ENCODE data around the gene SLC35G6.

Gene SLC35G6

DNA sequence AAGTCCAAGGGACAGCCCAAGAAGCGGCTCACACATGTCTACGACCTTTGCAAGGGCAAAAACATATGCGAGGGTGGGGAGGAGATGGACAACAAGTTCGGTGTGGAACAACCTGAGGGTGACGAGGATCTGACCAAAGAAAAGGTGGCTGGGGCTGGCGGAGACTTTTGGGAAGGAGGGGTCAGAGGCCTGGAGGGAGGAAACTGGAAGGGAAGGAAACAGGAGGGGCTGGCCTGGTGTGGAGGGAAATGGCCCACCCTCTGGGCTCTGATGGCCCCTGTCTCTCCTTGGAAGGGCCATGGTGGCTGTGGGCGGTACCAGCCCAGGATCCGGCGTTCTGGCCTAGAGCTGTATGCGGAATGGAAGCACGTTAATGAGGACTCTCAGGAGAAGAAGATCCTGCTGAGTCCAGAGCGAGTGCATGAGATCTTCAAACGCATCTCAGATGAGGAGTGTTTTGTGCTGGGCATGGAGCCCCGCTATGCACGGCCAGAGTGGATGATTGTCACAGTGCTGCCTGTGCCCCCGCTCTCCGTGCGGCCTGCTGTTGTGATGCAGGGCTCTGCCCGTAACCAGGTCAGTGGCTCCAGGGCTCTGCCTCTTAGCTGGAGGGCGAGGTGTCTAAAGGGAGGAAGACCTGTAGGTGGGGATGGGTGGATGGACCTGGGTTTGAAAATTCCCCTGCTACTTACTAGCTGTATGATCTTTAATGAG lies 15.4 kb downstream of the SLC35G6 start:
- no peak overlapping the region for H3K4me3 ChIP-seq (ENCODE audit: low read depth, low read length)
- in situ Hi-C loops (cut with HindIII; ENCODE audit: low sequenced_read_pairs), result no loop called here

GRCh38 chr17:7497228-7497627 lies 16.0 kb downstream of the SLC35G6 start:
- TF ChIP-seq, protein P1, sequence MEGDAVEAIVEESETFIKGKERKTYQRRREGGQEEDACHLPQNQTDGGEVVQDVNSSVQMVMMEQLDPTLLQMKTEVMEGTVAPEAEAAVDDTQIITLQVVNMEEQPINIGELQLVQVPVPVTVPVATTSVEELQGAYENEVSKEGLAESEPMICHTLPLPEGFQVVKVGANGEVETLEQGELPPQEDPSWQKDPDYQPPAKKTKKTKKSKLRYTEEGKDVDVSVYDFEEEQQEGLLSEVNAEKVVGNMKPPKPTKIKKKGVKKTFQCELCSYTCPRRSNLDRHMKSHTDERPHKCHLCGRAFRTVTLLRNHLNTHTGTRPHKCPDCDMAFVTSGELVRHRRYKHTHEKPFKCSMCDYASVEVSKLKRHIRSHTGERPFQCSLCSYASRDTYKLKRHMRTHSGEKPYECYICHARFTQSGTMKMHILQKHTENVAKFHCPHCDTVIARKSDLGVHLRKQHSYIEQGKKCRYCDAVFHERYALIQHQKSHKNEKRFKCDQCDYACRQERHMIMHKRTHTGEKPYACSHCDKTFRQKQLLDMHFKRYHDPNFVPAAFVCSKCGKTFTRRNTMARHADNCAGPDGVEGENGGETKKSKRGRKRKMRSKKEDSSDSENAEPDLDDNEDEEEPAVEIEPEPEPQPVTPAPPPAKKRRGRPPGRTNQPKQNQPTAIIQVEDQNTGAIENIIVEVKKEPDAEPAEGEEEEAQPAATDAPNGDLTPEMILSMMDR (IDR thresholded peaks at IDR 0.05; ENCODE audit: low read depth, low read length), result no peak
- no peak for DNase-seq (ENCODE audit: low read depth, low spot score)
- in situ Hi-C loops (cut with HindIII; ENCODE audit: low sequenced_read_pairs), result no loop called here
- H3K4me3 ChIP-seq (ENCODE audit: low read depth, low read length), result no peak overlapping the region

More for the DNA sequence above, 15.4 kb downstream of the SLC35G6 start:
- DNase-seq (ENCODE audit: low read depth, low spot score), result no peak
- TF ChIP-seq, protein P1 (IDR thresholded peaks at IDR 0.05; ENCODE audit: low read depth, low read length), result no peak

DNA sequence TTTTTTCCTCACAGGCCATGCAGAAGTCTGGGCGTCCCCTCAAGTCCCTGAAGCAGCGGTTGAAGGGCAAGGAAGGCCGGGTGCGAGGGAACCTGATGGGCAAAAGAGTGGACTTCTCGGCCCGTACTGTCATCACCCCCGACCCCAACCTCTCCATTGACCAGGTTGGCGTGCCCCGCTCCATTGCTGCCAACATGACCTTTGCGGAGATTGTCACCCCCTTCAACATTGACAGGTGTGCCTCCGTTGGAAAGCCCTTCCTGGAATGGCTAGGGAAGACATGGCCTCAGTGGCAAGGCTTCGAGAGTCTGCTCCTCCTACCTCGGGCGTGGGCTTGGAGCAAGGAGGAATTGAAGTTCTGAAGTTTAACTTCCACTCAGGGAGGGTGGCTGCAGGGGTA lies 16.4 kb downstream of the SLC35G6 start:
- in situ Hi-C loops (cut with HindIII; ENCODE audit: low sequenced_read_pairs), result no loop called here
- no peak overlapping the region for H3K4me3 ChIP-seq (ENCODE audit: low read depth, low read length)
- TF ChIP-seq, protein P1 (IDR thresholded peaks at IDR 0.05; ENCODE audit: low read depth, low read length), result no peak
- DNase-seq (ENCODE audit: low read depth, low spot score), result no peak

DNA sequence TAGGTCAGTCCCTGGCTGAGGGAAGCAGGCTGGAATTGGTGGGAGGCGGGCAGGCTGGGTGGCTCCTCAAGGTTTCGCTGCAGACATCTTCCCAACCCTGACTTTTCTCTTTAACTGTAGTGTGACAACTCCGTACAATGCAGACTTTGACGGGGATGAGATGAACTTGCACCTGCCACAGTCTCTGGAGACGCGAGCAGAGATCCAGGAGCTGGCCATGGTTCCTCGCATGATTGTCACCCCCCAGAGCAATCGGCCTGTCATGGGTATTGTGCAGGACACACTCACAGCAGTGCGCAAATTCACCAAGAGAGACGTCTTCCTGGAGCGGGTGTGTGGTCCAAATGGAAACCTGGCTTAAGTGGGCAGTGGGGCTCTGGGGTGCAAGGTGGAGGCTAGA lies 17.9 kb downstream of the SLC35G6 start:
- H3K4me3 ChIP-seq (ENCODE audit: low read depth, low read length), result no peak overlapping the region
- no peak for DNase-seq (ENCODE audit: low read depth, low spot score)
- TF ChIP-seq, protein P1 (IDR thresholded peaks at IDR 0.05; ENCODE audit: low read depth, low read length), result no peak
- in situ Hi-C loops (cut with HindIII; ENCODE audit: low sequenced_read_pairs), result no loop called here

DNA sequence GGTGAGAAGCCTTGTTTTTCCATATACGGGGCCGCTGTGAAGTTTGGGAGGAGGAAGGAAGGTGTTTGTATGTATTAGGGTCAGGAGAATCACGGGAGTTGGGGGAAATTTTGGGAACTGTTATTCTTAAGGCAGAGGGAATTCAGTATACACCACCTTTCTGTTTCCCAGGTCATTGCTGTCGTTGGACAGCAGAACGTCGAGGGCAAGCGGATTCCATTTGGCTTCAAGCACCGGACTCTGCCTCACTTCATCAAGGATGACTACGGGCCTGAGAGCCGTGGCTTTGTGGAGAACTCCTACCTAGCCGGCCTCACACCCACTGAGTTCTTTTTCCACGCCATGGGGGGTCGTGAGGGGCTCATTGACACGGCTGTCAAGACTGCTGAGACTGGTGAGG lies 20.5 kb downstream of the SLC35G6 start:
- TF ChIP-seq, protein P1 (IDR thresholded peaks at IDR 0.05; ENCODE audit: low read depth, low read length), result no peak
- DNase-seq (ENCODE audit: low read depth, low spot score), result no peak
- no peak overlapping the region for H3K4me3 ChIP-seq (ENCODE audit: low read depth, low read length)
- in situ Hi-C loops (cut with HindIII; ENCODE audit: low sequenced_read_pairs), result no loop called here

DNA sequence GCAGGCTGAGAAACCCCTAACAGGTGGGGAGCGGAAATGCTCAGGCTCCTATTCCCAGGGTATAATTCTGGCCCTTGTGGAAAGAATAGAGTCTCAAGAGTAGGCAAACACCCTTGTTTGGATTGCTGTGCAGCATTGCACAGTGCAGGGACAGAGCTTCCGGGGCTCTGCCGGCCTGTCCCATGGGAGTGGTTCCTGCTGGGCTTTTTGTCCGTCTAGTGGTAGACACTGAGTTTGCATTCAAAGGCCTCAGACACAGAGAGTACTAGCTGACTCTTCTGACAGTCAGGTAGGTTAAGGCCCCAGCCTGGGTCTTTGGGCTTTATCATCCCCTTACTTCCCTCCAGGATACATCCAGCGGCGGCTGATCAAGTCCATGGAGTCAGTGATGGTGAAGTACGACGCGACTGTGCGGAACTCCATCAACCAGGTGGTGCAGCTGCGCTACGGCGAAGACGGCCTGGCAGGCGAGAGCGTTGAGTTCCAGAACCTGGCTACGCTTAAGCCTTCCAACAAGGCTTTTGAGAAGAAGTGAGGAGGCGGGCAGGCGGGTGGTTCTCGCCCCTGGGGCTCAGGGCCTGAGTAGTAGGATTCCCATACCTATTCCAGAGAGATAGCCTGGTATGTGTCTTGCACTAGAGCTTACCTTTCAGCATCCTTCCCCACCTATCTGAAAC lies 21.1 kb downstream of the SLC35G6 start:
- no peak overlapping the region for H3K4me3 ChIP-seq (ENCODE audit: low read depth, low read length)
- in situ Hi-C loops (cut with HindIII; ENCODE audit: low sequenced_read_pairs), result no loop called here
- TF ChIP-seq, protein P1 (IDR thresholded peaks at IDR 0.05; ENCODE audit: low read depth, low read length), result no peak
- DNase-seq (ENCODE audit: low read depth, low spot score), result no peak

All from astrocyte of the spinal cord (primary cell).